ENCODE measurements around the gene TMPRSS11A. TPM values are rescaled to one million over a fixed set of nuclear protein-coding genes. Genes with fewer than 3 reads are reported as not detected.
A peak's percentile ranks its signal among the peaks of the same experiment; 100 is the strongest.

The TMPRSS11A gene
- polyA plus RNA-seq, 2 of the 4 experiments (the other 2 are of a cell fraction) = not detected

DNA sequence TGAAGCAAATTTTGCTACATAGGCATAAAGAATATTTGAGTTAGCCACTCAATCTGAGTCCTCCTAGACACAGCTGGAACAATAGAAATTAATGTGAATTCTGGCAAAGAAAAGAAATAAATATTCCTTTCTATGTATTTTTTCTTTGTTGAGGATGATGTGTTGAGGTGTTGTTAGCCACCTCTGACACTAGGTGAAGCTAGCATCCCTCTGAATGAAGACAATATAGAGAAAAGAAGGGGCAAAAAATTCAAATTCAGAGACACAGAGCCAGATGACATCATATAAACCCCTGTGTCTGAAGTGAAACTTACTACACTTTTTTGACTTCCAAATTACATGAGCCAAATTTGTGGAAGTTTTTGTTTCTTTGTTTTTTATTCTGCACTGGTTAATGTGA is 44.9 kb downstream of the TMPRSS11A start:
- FAIRE-seq (no peak), DNase-seq (ENCODE audit: low read depth in 1 of 2, low spot score in 1 of 2) (no peak), ATAC-seq (no peak)
- H3K9me3 ChIP-seq = no peaks in the 10 kb centered on the region
- ChIA-PET CTCF (interaction anchor here (0.7 kb wide), 1 partner anchor 258 kb away, joined by 3 read pairs; no protein-coding TSS in a partner anchor), POLR2A (no interaction called here)
- no peak overlapping the region for H3K27ac ChIP-seq
- TF ChIP-seq SMC3 (IDR thresholded peaks at IDR 0.05) (no peak), RAD21 (conservative IDR thresholded peaks at IDR 0.05 in 1 of 2, IDR thresholded peaks at IDR 0.05 in 1 of 2) (peak in 1 of 2 experiments; percentile 14; a peak in 1 of 5 replicates)
- no peak overlapping the region for H3K4me2 ChIP-seq
- H3K4me3 ChIP-seq = no peak overlapping the region
- H3K4me1 ChIP-seq = no peaks in the 10 kb centered on the region

DNA sequence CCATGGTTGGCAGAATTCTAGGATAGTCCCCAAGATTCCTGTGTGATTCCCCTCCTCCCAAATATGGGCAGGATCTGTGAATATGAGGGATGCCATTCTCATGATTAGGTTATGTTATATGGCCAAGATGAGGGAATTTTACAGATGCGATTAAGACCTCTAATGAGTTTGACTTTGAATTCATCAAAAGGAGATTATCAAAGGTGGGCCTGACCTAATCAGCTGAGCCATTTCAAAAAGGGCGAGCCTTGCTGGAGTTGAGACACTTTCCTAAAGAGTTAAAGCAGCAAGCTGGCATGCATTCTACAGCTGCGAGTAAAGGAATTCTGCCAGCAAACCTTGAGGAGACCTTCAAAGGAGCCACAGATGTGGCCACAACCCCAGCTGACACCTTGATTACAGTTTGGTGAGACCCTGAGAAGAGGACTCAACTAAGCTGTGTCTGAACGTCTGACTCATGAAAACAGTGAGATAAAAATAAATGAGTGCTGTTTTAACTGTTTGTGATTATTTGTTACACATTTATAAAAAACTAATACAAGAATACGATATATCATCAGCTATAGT is 47.8 kb downstream of the TMPRSS11A start:
- Histone ChIP-seq H3K4me1 (no peaks in the 10 kb centered on the region), H3K27ac (no peak overlapping the region), H3K4me3 (no peak overlapping the region), H3K4me2 (no peak overlapping the region), H3K9me3 (no peaks in the 10 kb centered on the region)
- TF ChIP-seq MYC (IDR thresholded peaks at IDR 0.05; ENCODE audit: borderline replicate concordance, low read length) (no peak), POLR2AphosphoS2 (conservative IDR thresholded peaks at IDR 0.05; ENCODE audit: low read length) (no peak), MAFK (IDR thresholded peaks at IDR 0.05; ENCODE audit: partially characterized antibody) (no peak), HDAC2 (IDR thresholded peaks at IDR 0.05) (no peak)
- DNase-seq (ENCODE audit: low read depth in 1 of 2, low spot score in 1 of 2) (no peak), FAIRE-seq (no peak), ATAC-seq (no peak)
- 53% methylated on average over 5 of the region's 5 CpGs for WGBS (ENCODE audit: missing lambda C conversion rate)
- ChIA-PET CTCF (no interaction called here), POLR2A (no interaction called here)

DNA sequence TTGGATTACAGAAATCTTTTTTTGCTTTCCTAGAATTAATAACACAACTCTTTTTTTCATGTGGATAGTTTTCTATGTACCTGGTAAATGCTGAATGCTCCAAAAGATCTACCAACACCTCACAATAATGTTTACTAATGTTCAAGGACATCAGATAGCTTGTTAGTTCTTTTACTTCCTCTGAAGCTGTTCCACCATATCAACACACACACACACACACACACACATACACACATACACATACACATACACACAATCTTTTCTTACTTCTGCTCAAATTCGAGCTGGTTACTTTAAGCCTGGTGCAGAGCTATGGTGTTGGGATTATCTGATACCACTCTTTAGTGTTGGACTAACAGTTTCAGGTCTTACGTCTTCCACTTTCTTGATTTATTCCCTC is 51.2 kb downstream of the TMPRSS11A start:
- no peak for DNase-seq (ENCODE audit: low read depth in 1 of 2, low spot score in 1 of 2)
- no peak for FAIRE-seq
- 41% methylated on average over 2 of the region's 2 CpGs for WGBS (ENCODE audit: missing lambda C conversion rate)
- no peaks in the 10 kb centered on the region for H3K4me1 ChIP-seq
- ChIA-PET POLR2A (no interaction called here), CTCF (interaction anchor here (0.9 kb wide), 2 partner anchors 12 to 15 kb away, joined by 3 read pairs; no protein-coding TSS in a partner anchor)
- no peak overlapping the region for H3K4me2 ChIP-seq
- no peaks in the 10 kb centered on the region for H3K9me3 ChIP-seq
- H3K4me3 ChIP-seq = no peak overlapping the region
- ATAC-seq = no peak
- H3K27ac ChIP-seq = no peak overlapping the region
- TF ChIP-seq CBX8 (IDR thresholded peaks at IDR 0.05) (no peak), EHMT2 (IDR thresholded peaks at IDR 0.05; ENCODE audit: low read depth) (no peak), ESRRA (IDR thresholded peaks at IDR 0.05; ENCODE audit: borderline replicate concordance, low read length) (no peak), NR3C1 (IDR thresholded peaks at IDR 0.05) (no peak), HDAC2 (IDR thresholded peaks at IDR 0.05) (no peak)
- TF ChIP-seq, protein P1, sequence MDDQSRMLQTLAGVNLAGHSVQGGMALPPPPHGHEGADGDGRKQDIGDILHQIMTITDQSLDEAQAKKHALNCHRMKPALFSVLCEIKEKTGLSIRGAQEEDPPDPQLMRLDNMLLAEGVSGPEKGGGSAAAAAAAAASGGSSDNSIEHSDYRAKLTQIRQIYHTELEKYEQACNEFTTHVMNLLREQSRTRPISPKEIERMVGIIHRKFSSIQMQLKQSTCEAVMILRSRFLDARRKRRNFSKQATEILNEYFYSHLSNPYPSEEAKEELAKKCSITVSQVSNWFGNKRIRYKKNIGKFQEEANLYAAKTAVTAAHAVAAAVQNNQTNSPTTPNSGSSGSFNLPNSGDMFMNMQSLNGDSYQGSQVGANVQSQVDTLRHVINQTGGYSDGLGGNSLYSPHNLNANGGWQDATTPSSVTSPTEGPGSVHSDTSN (IDR thresholded peaks at IDR 0.05) = no peak
- TF ChIP-seq, protein P2, sequence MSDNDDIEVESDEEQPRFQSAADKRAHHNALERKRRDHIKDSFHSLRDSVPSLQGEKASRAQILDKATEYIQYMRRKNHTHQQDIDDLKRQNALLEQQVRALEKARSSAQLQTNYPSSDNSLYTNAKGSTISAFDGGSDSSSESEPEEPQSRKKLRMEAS (IDR thresholded peaks at IDR 0.05) = no peak
- TF ChIP-seq, protein P3, sequence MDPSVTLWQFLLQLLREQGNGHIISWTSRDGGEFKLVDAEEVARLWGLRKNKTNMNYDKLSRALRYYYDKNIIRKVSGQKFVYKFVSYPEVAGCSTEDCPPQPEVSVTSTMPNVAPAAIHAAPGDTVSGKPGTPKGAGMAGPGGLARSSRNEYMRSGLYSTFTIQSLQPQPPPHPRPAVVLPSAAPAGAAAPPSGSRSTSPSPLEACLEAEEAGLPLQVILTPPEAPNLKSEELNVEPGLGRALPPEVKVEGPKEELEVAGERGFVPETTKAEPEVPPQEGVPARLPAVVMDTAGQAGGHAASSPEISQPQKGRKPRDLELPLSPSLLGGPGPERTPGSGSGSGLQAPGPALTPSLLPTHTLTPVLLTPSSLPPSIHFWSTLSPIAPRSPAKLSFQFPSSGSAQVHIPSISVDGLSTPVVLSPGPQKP (IDR thresholded peaks at IDR 0.05; ENCODE audit: low read depth, low read length) = no peak

DNA sequence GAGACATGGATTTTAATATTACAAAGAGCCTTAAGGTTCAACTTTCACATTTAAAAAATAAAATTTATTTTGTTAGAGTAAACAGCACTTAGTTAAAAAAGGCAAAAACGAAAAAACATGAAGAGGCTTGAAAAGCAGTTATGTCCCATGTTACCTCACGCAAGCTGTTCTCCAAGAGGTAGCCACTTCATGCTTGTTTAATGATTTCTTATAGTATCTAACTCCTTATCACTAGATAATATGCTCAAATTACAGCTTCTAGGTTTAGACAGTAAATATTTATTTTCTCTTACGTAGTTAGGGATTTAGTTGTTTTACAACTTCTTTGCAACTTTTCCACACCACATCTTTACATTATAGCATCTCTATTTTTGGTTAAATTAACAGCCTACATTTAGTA is 51.7 kb downstream of the TMPRSS11A start:
- H3K4me2 ChIP-seq = no peak overlapping the region
- ChIA-PET POLR2A (no interaction called here), CTCF (interaction anchor here (0.9 kb wide), 2 partner anchors 12 to 15 kb away, joined by 3 read pairs; no protein-coding TSS in a partner anchor)
- no peaks in the 10 kb centered on the region for H3K9me3 ChIP-seq
- no peaks in the 10 kb centered on the region for H3K4me1 ChIP-seq
- 31% methylated on average over 3 of the region's 3 CpGs for WGBS (ENCODE audit: missing lambda C conversion rate)
- DNase-seq (ENCODE audit: low read depth in 1 of 2, low spot score in 1 of 2) (no peak), ATAC-seq (no peak), FAIRE-seq (no peak)
- no peak overlapping the region for H3K27ac ChIP-seq
- H3K4me3 ChIP-seq = no peak overlapping the region
- no peak for TF ChIP-seq EHF (CRISPR knock-in tag; IDR thresholded peaks at IDR 0.05)
- no peak for TF ChIP-seq RARB (CRISPR knock-in tag; IDR thresholded peaks at IDR 0.05)
- TF ChIP-seq, protein P4, sequence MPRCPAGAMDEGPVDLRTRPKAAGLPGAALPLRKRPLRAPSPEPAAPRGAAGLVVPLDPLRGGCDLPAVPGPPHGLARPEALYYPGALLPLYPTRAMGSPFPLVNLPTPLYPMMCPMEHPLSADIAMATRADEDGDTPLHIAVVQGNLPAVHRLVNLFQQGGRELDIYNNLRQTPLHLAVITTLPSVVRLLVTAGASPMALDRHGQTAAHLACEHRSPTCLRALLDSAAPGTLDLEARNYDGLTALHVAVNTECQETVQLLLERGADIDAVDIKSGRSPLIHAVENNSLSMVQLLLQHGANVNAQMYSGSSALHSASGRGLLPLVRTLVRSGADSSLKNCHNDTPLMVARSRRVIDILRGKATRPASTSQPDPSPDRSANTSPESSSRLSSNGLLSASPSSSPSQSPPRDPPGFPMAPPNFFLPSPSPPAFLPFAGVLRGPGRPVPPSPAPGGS (IDR thresholded peaks at IDR 0.05) = no peak
- no peak for TF ChIP-seq SREBF2 (IDR thresholded peaks at IDR 0.05)
- no peak for TF ChIP-seq HEYL (CRISPR knock-in tag; IDR thresholded peaks at IDR 0.05)
- TF ChIP-seq CBX8 (IDR thresholded peaks at IDR 0.05) = no peak
- no peak for TF ChIP-seq MAZ (IDR thresholded peaks at IDR 0.05; ENCODE audit: borderline replicate concordance, low read depth, low read length)
- no peak for TF ChIP-seq RCOR1 (IDR thresholded peaks at IDR 0.05; ENCODE audit: low read depth, low read length)
- TF ChIP-seq, protein P5, sequence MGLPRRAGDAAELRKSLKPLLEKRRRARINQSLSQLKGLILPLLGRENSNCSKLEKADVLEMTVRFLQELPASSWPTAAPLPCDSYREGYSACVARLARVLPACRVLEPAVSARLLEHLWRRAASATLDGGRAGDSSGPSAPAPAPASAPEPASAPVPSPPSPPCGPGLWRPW (IDR thresholded peaks at IDR 0.05) = no peak
- no peak for TF ChIP-seq CHD4 (IDR thresholded peaks at IDR 0.05; ENCODE audit: borderline replicate concordance)
- no peak for TF ChIP-seq FOSB (CRISPR knock-in tag; IDR thresholded peaks at IDR 0.05)

Measured in A549 (cell line).